ENCODE measurements around the gene FABP7.

- no peak for TF ChIP-seq LEF1 (IDR thresholded peaks at IDR 0.05; ENCODE audit: borderline replicate concordance)
- no peak for TF ChIP-seq SP1 (IDR thresholded peaks at IDR 0.05)
- TF ChIP-seq ZNF384 (IDR thresholded peaks at IDR 0.05): no peak
- no peak for TF ChIP-seq BHLHE40 (IDR thresholded peaks at IDR 0.05; ENCODE audit: borderline replicate concordance)
- no peak for TF ChIP-seq FOXM1 (IDR thresholded peaks at IDR 0.05; ENCODE audit: borderline replicate concordance)
- no peak for TF ChIP-seq ARNT (IDR thresholded peaks at IDR 0.05)
- no peak for TF ChIP-seq SUZ12 (IDR thresholded peaks at IDR 0.05)
- TF ChIP-seq FOXA1 (IDR thresholded peaks at IDR 0.05): no peak
- no peak for TF ChIP-seq PKNOX1 (IDR thresholded peaks at IDR 0.05)
- no peak for TF ChIP-seq CTBP1 (IDR thresholded peaks at IDR 0.05; ENCODE audit: borderline replicate concordance)
- no peak for TF ChIP-seq HDGF (IDR thresholded peaks at IDR 0.05; ENCODE audit: borderline replicate concordance)
Observed at GRCh38 chr6:122808121-122808885, 28.8 kb downstream of the FABP7 start.

Measured in HEK293T (cell line).